ENCODE results near the gene CORIN.
A peak's percentile ranks its signal among the peaks of the same experiment; 100 is the strongest.

The CORIN gene

DNA sequence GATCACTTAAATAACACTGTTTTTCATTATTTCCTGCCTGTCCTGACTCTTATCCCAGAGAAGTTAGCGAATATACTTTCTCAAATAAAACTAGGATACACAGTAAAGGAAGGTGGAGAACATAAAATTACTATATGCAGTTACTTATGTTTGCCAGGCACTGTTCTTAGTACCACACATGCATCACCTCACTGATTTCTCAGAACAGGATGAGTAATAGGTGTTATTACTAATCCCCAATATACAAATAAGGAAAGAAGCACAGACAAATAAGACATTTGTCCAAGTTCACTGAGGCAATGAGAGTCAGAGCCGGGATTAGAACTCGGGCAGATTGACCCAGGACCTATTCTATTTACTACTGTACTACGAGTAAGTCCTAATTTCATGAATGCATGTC lies 91.7 kb downstream of the CORIN start:
- TF ChIP-seq, protein P1, sequence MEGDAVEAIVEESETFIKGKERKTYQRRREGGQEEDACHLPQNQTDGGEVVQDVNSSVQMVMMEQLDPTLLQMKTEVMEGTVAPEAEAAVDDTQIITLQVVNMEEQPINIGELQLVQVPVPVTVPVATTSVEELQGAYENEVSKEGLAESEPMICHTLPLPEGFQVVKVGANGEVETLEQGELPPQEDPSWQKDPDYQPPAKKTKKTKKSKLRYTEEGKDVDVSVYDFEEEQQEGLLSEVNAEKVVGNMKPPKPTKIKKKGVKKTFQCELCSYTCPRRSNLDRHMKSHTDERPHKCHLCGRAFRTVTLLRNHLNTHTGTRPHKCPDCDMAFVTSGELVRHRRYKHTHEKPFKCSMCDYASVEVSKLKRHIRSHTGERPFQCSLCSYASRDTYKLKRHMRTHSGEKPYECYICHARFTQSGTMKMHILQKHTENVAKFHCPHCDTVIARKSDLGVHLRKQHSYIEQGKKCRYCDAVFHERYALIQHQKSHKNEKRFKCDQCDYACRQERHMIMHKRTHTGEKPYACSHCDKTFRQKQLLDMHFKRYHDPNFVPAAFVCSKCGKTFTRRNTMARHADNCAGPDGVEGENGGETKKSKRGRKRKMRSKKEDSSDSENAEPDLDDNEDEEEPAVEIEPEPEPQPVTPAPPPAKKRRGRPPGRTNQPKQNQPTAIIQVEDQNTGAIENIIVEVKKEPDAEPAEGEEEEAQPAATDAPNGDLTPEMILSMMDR (IDR thresholded peaks at IDR 0.05; ENCODE audit: poor library complexity, severe bottlenecking) = no peak
- Histone ChIP-seq H3K27ac (ENCODE audit: poor library complexity, severe bottlenecking) (no peak overlapping the region), H3K27me3 (ENCODE audit: insufficient read depth, poor library complexity, severe bottlenecking) (no peaks in the 10 kb centered on the region), H3K4me3 (ENCODE audit: severe bottlenecking) (no peak overlapping the region), H3K9me3 (ENCODE audit: severe bottlenecking) (no peaks in the 10 kb centered on the region), H3K36me3 (ENCODE audit: low read depth) (no peaks in the 10 kb centered on the region), H3K4me1 (ENCODE audit: insufficient read depth, poor library complexity, severe bottlenecking) (no peaks in the 10 kb centered on the region)
- DNase-seq (ENCODE audit: low spot score) (no peak), ATAC-seq (ENCODE audit: low read depth) (no peak; the same call in 2 of the 3 replicates)

DNA sequence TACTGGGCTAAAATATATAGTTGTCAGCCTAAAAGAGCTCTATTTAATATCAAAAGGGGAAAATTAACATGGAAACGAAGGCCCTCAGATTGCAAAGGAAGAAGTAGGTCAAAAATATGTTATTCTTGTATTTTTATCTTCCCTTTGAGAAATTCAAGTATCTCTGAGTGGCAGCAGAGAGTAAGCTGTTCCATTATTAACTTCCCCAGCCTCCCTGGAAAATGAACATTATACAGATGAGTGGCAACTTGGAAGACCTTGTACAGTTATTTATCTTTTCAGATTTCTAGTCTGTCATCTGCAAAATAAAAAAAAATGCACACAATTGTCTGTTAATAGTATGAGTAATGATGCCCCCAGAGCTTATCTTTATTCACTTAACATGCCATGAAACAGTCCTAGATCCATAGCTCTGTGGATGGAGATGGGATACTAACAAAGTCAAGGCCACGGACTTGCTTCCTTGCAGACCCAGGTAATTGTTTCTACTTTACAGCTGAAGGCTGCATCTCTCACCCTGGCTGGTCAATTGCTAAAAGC lies 93.0 kb downstream of the CORIN start:
- TF ChIP-seq, protein P1 (IDR thresholded peaks at IDR 0.05; ENCODE audit: poor library complexity, severe bottlenecking) = no peak
- Histone ChIP-seq H3K9me3 (ENCODE audit: severe bottlenecking) (peaks cover under 1% of the 10 kb centered on the region), H3K27ac (ENCODE audit: poor library complexity, severe bottlenecking) (no peak overlapping the region)

DNA sequence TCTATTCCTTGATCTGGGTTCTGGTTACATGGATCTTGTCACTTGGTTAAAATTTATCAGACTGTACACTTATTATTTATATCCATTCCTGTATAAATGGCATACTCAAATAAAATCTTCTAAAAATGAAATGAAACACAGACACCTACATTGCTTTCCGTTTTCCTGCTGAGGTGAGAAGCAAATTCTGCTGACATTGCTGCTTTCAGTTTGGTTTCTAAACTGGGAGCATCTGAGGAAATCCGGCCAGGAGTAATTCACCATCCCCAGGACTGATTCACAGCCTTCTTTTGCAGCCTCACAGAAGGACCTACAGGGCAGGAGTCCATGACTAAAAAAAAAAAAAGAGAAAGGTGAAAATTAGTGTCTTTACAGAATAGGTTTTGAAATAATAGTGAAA lies 93.6 kb downstream of the CORIN start:
- no peak overlapping the region for H3K4me3 ChIP-seq (ENCODE audit: severe bottlenecking)
- H3K27ac ChIP-seq (ENCODE audit: poor library complexity, severe bottlenecking) = no peak overlapping the region
- no peaks in the 10 kb centered on the region for H3K27me3 ChIP-seq (ENCODE audit: insufficient read depth, poor library complexity, severe bottlenecking)
- H3K4me1 ChIP-seq (ENCODE audit: insufficient read depth, poor library complexity, severe bottlenecking) = no peaks in the 10 kb centered on the region
- peaks cover 4% of the 10 kb centered on the region for H3K9me3 ChIP-seq (ENCODE audit: severe bottlenecking)
- TF ChIP-seq, protein P1 (IDR thresholded peaks at IDR 0.05; ENCODE audit: poor library complexity, severe bottlenecking) = no peak
- ATAC-seq (ENCODE audit: low read depth) = no peak
- no peaks in the 10 kb centered on the region for H3K36me3 ChIP-seq (ENCODE audit: low read depth)
- no peak for DNase-seq (ENCODE audit: low spot score)

More for the DNA sequence above, 93.0 kb downstream of the CORIN start:
- DNase-seq (ENCODE audit: low spot score) (no peak), ATAC-seq (ENCODE audit: low read depth) (no peak)
- Histone ChIP-seq H3K4me1 (ENCODE audit: insufficient read depth, poor library complexity, severe bottlenecking) (no peaks in the 10 kb centered on the region), H3K4me3 (ENCODE audit: severe bottlenecking) (no peak overlapping the region), H3K36me3 (ENCODE audit: low read depth) (no peaks in the 10 kb centered on the region), H3K27me3 (ENCODE audit: insufficient read depth, poor library complexity, severe bottlenecking) (no peaks in the 10 kb centered on the region)

DNA sequence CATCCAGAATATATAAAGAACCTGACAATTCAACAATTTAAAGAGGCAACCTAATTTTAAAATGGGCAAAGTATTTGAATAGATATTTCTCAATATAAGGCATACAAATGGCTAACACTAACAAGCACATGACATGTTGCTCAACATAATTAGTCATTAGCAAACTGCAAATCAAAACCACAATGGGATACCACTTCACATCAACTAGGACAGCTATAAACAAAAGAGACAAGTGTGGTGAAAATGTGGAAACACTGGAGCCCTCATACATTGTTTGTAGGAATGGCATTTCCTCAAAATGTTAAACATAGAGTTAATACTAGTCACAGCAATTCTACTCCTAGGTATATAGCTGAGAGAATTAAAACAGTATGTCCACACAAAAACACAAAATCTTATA lies 96.7 kb downstream of the CORIN start:
- H3K27ac ChIP-seq (ENCODE audit: poor library complexity, severe bottlenecking) = no peak overlapping the region

DNA sequence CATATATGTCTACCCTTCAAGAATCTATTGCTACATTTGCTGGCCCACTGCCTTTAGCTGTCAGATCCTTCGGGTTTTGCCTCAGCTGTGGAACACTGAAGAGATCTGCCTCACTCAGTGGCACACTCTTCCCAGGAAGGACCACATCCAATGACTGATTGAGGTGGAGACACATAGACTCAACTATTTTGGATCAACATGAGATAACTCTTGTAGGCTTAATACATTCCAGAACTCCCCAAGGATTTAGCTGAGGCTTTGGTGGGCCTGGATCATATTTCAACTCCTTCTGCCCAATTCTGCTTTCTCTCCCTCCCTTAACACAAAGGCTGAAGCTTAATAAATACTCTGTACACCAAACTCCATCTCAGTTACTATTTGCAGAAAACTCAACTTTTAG lies 100.5 kb downstream of the CORIN start:
- no peak for ATAC-seq (ENCODE audit: low read depth)
- no peaks in the 10 kb centered on the region for H3K4me1 ChIP-seq (ENCODE audit: insufficient read depth, poor library complexity, severe bottlenecking)

More for the DNA sequence above, 96.7 kb downstream of the CORIN start:
- DNase-seq (ENCODE audit: low spot score) (no peak), ATAC-seq (ENCODE audit: low read depth) (peak; percentile 14; the same call in 1 of the 3 replicates)
- no peaks in the 10 kb centered on the region for H3K36me3 ChIP-seq (ENCODE audit: low read depth)
- no peaks in the 10 kb centered on the region for H3K4me1 ChIP-seq (ENCODE audit: insufficient read depth, poor library complexity, severe bottlenecking)
- no peak overlapping the region for H3K4me3 ChIP-seq (ENCODE audit: severe bottlenecking)
- peaks cover 4% of the 10 kb centered on the region for H3K9me3 ChIP-seq (ENCODE audit: severe bottlenecking)
- H3K27me3 ChIP-seq (ENCODE audit: insufficient read depth, poor library complexity, severe bottlenecking) = no peaks in the 10 kb centered on the region
- TF ChIP-seq, protein P1 (IDR thresholded peaks at IDR 0.05; ENCODE audit: poor library complexity, severe bottlenecking) = no peak

More for the DNA sequence above, 100.5 kb downstream of the CORIN start:
- H3K9me3 ChIP-seq (ENCODE audit: severe bottlenecking) = peaks cover 4% of the 10 kb centered on the region
- H3K27me3 ChIP-seq (ENCODE audit: insufficient read depth, poor library complexity, severe bottlenecking) = no peaks in the 10 kb centered on the region
- DNase-seq (ENCODE audit: low spot score) = no peak
- no peak overlapping the region for H3K4me3 ChIP-seq (ENCODE audit: severe bottlenecking)
- H3K36me3 ChIP-seq (ENCODE audit: low read depth) = no peaks in the 10 kb centered on the region
- TF ChIP-seq, protein P1 (IDR thresholded peaks at IDR 0.05; ENCODE audit: poor library complexity, severe bottlenecking) = no peak
- no peak overlapping the region for H3K27ac ChIP-seq (ENCODE audit: poor library complexity, severe bottlenecking)

Measured in RWPE2 (cell line).